NOMO-1 treated with dmso at 0.1 percent for 144 hours (cell line): ENCODE measurements around the gene ST6GALNAC2.
"Not testable (repeated sequence)": the region's sequence is repeated elsewhere in the genome, so short reads cannot be mapped to it uniquely, and the experiment has no call there.

Source experiments
- DNase-seq: peaks from one replicate; lab custom pipeline; 2025; ENCODE audit not compliant: unreplicated experiment; lab: John Stamatoyannopoulos, UW

Gene ST6GALNAC2

DNA sequence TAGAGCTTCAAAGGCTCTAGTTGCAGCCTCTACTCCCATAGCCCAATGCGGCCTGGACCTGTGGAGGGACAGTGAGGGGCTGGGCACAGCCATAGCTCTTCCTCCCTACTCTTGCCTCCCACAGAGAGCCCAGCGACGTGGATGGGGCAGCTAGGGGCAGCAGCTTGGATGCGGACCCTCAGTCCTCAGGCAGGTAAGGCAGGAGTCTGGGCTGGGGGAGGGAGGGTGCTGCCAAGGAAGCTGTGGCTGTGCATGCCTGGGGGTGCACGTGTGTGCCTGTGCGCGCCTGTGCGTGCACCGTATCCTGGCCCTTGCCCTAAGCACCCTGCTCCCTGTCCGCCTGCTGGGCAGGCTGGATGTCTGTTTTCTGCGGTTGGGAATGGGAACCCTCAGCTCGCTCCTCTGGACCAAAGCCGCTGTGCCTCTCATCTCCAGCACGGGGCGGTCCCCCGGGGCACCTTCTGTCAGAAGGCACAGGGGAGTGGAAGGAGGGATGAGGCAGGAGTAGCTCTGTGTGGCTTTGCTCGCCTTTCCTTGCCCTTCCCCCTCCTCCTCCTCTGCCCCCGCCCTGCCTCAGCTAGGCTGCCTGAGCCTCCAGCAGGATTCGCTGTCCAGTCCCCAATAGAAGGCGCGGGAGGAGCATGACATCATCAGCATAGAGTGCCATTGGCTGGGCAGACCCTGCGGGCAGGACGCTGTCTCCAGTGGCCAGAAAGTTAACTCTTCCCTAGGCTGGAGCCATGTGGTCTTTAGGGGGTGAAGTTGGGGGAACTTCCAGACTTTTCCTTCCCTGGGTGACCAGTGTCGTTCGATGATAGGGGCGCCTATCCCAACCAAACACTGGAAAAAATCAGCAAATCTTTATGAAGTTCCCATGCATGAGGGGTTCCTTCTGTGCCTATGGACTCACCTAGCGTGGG, 45.0 kb downstream of the ST6GALNAC2 start:
- DNase-seq = peak; percentile 84

DNA sequence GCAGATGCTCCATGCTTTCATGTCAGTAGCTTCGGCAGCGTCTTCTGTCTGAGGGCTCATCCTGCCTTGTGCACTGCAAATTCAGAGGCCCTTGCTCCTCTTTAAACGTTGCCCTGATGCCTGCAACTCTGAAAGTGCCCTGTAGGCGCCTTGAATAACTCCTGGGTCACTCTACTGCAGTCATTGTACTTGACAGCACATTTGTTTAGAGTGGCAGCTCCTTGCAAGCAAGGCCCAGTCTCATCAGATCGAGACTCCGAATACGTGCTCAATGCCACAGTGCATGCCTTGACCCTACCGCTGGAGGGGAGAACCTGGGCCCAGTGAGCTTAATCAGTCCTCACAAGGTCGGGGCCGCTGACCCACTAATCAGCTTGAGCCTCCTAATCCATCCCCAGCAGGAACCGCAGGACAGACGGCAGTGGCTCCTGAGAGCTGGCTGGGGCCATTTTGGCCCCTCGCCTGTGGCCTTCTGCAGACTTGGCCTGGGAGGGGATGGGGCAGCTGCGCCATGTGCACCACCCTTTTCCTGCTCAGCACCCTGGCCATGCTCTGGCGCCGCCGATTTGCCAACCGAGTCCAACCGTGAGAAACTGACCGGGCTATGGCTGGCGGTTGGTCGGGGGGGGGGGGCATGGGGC, 45.9 kb downstream of the ST6GALNAC2 start, which contains the start of gene PRCD:
Gene PRCD (plus strand): TSS at position 414 of the 641 bp plus-strand sequence. CDS start 98 bp downstream, at position 512.
- no peak for DNase-seq

DNA sequence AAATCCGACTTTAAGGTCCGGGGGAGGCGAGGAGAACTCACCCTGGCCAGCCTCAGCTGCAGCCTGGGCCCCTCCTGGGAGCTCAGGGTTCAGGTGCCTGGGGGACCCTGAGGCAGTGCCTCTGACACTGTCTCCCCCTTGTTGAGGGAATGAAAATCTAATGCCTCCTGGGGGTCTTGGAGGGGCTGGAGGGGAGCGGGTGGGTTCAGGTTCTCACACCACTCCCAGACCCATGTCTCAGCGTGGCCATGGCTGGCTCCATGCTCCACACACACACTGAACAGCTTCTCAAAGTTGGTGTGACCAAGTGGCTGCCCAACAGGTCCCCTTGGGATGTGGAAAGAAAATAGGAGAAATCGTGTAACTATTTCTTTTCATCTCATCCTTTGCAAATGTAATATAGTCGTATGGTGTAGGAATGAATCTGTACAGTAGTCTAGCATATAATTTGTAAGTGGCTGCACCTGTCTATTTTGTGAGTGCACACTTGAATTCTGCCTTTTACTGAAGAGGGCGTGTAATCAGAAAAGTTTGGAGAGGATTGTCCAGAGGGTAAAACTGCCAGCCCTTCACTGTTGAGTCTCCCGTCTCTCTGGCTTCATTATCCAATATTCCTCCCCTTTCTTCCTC, 46.6 kb downstream of the ST6GALNAC2 start:
- DNase-seq = no peak

GRCh38 chr17:76538281-76538931, 47.3 kb downstream of the ST6GALNAC2 start:
- DNase-seq = no peak

DNA sequence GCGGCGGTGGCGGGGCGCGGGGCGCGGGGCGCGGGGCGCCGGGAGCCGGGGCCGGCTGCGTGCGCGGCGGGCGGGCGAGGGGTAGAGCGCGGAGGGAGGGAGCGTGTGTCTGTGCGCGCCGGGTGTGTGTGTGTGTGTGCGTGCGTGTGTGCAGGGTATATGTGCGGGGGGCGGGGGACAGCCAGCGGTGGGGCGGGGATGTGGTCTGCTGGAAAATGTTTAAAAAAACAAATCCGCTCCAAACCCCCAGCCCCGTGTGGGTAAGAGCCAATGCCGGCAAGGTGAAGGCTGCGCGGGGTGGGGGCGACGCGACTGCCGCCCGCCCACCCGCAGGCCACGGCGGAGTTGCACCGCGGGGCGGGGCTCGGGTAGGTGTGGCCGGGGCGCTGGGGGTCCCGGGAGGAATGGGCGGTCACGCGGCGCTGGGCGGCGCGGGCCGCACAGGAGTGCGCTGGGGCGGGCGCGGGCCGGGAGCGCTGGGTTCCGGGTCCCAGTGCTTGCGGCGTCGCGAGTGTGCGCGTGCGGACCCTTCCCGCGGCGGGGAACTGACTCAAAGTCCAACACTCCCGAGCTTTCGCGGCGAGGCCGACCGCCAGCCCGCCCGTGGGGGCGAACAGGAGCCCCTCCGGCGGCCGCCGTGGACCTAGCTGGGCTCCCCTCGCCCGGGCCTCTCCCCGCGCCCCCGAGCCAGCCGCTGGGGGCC, 47.9 kb downstream of the ST6GALNAC2 start, which contains the start of gene CYGB:
Gene CYGB (minus strand): TSS at position 132 of the 703 bp plus-strand sequence. CDS start 167 bp downstream, outside the sequence.
- DNase-seq = no peak

DNA sequence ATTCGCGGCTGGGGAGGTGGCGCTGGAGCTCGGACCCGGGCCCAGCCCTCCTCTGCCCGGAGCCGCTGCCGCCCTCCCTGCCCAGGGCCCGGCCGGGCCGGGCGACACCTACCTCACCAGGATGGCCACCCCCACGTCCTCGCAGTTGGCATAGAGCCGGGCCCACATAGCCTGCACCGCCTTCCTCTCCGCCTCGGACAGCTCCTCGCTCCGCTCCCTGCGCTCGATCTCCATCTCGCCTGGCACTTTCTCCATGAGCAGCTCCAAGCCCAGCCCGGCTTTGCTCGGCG, 48.4 kb downstream of the ST6GALNAC2 start:
- no peak for DNase-seq

DNA sequence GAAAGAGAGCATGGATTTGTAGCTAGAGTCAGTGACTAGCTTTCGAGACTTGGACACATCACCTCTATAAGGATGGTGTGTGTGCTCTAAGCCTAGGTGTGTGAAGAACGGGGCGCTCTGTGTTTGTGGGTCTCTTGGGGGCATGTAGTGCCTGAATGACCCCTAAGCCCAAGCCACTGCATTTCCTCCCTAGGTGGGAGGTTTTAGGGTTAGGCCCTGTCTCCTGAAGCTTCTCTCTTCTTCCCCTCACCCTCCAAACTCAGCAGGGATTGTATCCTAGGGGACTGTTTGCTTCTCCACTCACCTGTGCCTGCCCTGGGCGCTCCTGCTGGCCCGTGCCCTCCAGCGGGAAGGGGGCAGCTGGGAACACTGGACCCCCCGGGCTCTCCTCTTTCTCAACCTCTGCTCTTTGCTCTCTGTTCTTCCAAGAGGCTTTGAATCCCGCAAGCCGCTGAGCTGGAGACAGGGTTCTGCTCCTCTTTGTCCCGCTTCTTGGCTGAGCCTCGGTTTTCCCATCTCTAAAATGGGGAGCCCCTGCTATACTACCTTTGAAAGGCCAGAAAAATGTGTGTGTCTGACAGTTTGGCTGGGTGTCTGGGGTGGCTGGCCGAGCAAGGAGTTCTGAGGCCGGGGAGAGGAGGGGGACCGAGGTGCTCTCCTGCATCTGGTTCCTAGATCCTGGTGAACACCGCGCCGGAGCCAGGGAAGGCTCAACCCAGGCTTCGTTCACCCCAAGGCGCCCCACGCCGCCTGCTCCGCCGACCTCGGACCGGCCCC, 49.0 kb downstream of the ST6GALNAC2 start:
- DNase-seq = no peak

DNA sequence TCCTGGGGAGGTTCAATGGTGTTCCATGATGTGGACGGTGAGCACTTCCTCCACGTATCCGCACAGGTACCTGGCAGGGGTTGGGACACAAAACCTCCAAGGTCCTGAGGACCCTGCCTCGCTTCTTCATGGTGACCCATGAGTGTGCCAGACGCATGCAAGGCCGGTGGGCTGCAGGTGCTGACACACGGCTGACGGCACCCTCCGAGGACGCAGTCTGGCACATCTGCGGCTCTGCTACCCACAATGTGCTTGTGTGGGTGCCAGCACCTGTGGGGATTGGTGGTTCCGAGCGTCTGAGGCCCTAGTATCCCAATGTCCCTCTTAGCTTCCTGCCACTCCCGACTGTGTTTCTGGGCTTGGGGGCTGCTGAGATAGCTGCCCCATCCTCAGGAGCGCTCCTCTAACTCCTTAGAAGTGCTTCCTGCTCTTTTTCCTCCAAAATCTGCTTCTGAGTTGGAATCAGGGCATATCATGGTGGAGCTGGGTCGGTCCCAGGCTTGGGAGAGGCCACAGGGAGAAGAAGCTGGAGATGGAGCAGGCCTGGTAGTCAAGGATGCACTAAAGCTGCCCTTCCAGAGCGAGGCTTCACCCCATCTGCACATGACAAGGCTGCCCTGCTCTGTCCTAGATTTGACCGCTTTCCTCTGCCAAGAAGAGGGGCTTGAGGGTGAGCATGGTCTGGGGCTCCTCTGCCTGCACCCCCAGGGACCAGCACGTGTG, 49.7 kb downstream of the ST6GALNAC2 start:
- DNase-seq = no peak

DNA sequence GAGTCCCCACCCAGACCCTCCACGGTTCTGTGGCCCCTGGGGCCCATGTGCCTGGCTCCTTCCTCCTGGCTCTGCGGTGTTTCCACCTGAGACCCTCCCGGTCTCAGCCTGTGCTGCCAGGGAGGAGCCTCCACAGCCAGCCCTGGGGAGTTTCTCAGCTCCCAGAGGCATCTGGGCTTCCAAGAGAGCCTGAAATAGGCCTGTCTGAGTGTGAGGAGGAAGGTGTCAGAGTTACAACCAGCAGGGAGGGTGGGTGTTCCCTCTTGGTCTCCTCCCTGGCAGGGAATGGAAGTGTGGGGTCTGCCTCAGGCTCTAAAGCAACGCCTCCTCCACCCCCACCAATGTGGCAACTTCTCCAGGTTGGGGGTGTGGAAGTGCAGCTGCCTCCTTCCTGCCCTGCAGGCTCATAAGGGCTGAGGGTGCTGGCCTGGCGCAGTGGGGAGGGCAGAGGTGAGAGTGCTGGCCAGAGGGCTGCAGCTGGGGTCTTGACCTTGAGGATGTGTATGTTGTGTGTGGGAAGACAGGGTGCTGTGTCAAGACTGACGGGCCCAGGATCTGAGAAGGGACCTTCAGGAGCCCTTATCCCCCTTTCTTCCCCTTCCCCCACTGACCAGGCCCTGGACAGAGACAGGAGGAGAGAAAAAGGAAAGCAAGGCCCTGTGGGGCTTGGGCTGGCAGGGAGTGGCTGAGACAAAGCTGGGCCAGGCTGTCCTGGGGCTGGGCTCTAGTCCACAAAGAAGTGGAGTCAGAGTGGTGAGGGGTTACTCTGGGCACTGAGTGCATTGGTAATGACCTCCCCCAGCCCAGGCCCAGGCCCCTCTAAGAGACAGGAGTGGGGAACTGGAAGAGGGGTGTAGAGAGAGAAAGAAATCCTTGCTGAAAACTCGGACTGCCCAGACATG, 50.6 kb downstream of the ST6GALNAC2 start:
- no peak for DNase-seq

- DNase-seq = not testable (repeated sequence)
Observed at GRCh38 chr17:76533640-76534359, 51.9 kb downstream of the ST6GALNAC2 start.

DNA sequence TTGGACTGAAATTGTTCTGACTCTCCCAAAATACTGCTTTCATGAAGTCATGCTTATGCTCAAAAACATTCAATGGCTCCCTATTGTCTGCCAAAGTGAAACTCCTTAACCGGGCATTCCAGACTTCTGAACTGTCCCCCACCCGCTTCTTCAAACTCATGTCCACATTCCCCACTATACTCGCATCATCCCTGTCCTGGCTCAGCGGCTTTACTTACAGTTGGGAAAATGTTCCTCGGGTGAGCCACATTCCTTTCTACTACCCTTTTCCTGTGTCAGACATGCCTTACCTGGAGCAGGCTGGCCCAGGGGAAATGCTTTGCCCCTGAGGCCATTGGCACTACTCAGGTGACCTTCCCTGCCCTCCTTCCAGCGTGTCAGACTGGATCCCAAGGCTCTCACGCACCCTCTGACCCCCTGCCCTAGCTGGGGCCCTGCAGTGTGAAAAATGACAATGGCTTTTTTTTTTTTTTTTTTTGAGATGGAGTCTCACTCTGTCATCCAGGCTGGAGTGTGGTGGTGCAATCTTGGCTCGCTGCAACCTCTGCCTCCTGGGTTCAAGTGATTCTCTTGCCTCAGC, 53.5 kb downstream of the ST6GALNAC2 start:
- DNase-seq = no peak

DNA sequence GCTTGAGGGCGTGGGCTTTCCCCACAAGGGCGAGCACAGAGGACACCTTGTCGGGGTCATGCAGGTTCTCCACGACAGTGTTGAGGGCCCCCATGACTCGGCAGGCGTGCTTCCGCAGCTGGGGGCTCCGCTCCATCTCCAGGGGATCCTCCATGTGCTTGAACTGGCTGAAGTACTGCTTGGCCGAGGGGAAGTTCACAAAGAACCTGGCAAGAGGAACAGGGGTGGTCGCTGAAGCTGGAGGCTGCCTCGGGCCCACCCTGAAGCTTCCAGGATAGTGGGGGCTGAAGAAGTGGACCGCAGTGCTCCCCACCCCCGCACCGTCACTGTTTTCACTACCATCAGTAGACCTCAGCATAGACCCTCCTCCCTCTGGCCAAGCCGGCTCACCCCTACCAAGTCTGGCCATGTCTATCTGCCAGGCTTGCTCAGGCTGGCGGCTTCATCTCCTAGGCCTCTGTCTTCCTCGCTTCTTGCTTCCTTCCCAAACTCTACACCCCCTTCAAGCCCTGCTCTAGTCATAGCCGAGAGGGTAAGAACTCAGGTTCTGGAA, 54.1 kb downstream of the ST6GALNAC2 start:
- DNase-seq = no peak

GRCh38 chr17:76530811-76531485, 54.7 kb downstream of the ST6GALNAC2 start:
- DNase-seq = no peak

DNA sequence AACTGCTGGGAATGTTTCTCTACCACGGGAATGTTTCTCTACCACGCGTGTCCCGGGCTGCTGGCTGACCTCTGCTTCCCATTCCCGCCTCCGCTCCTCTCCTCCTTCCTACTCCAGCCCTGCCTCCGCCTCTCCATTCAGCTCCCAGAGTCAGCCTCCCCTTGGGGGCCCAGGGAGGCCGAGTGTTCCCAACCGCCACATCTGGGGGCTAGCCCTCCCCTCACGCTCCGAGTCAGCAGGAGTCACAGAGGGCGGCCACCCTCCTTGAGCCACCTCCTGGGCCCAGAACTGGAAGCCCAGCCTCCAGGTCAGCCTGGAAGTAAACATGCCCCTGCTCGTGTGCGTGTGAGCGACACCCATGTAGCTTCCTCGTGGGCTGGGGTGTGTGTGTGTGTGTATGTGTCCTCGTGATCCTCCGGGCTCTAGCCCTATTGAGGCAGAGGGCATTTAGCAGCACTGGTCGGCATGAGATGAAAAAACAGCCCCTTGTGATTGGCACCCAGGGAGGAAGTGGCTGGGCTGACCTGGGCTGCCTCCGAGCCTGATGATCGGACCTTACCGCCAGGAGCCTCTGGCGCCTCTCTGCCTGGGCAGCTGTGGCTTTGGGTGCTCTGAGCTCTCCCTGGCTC, 55.5 kb downstream of the ST6GALNAC2 start:
- DNase-seq = no peak

- no peak for DNase-seq
Observed at GRCh38 chr17:76529224-76530094, 56.2 kb downstream of the ST6GALNAC2 start.
